DMS153 (cell line): ENCODE data around the gene EEA1.
A peak's percentile ranks its signal among the peaks of the same experiment; 100 is the strongest.
"Not testable (repeated sequence)": the region's sequence is repeated elsewhere in the genome, so short reads cannot be mapped to it uniquely, and the experiment has no call there.

Source experiments
- DNase-seq: peaks from one replicate; lab custom pipeline; 2025; lab: John Stamatoyannopoulos, UW

The EEA1 gene

GRCh38 chr12:92928962-92929915 is at the start of gene EEA1:
Gene EEA1, minus strand, starts transcription at chr12:92929295. Its CDS starts 229 bp downstream, at chr12:92929066.
- peak; percentile 96 for DNase-seq

GRCh38 chr12:92978607-92979006 is 49.5 kb upstream of the EEA1 start:
- DNase-seq = no peak

GRCh38 chr12:92977326-92977725 is 48.2 kb upstream of the EEA1 start:
- DNase-seq = no peak

- DNase-seq = no peak
Measured at GRCh38 chr12:92974759-92975158, 45.7 kb upstream of the EEA1 start.

GRCh38 chr12:92973614-92974013 is 44.5 kb upstream of the EEA1 start:
- DNase-seq = no peak

- DNase-seq = no peak
Measured at GRCh38 chr12:92971859-92972524, 42.9 kb upstream of the EEA1 start.

- no peak for DNase-seq
Measured at GRCh38 chr12:92968176-92968813, 39.2 kb upstream of the EEA1 start.

- DNase-seq = not testable (repeated sequence)
Measured at GRCh38 chr12:92964378-92964777, 35.3 kb upstream of the EEA1 start.

- no peak for DNase-seq
Measured at GRCh38 chr12:92961949-92962348, 32.9 kb upstream of the EEA1 start.

- no peak for DNase-seq
Measured at GRCh38 chr12:92955997-92956663, 27.0 kb upstream of the EEA1 start.

- no peak for DNase-seq
Measured at GRCh38 chr12:92953747-92954146, 24.7 kb upstream of the EEA1 start.

- DNase-seq = no peak
Measured at GRCh38 chr12:92952394-92952793, 23.3 kb upstream of the EEA1 start.

GRCh38 chr12:92951006-92951405 is 21.9 kb upstream of the EEA1 start:
- no peak for DNase-seq

GRCh38 chr12:92950011-92950410 is 20.9 kb upstream of the EEA1 start:
- no peak for DNase-seq

GRCh38 chr12:92949466-92949865 is 20.4 kb upstream of the EEA1 start:
- no peak for DNase-seq

GRCh38 chr12:92947589-92948215 is 18.6 kb upstream of the EEA1 start:
- DNase-seq = no peak

GRCh38 chr12:92945659-92946220 is 16.6 kb upstream of the EEA1 start:
- no peak for DNase-seq

- no peak for DNase-seq
Measured at GRCh38 chr12:92943482-92944250, 14.6 kb upstream of the EEA1 start.

- no peak for DNase-seq
Measured at GRCh38 chr12:92942905-92943304, 13.8 kb upstream of the EEA1 start.

GRCh38 chr12:92939116-92939515 is 10.0 kb upstream of the EEA1 start:
- DNase-seq = no peak

GRCh38 chr12:92938638-92939037 is 9.5 kb upstream of the EEA1 start:
- DNase-seq = no peak
